ENCODE results near the gene MCTP1.
"Not testable (repeated sequence)": the region's sequence is repeated elsewhere in the genome, so short reads cannot be mapped to it uniquely, and the experiment has no call there.

GRCh38 chr5:94845696-94846095 lies 439.2 kb downstream of the MCTP1 start:
- TF ChIP-seq, protein P1, sequence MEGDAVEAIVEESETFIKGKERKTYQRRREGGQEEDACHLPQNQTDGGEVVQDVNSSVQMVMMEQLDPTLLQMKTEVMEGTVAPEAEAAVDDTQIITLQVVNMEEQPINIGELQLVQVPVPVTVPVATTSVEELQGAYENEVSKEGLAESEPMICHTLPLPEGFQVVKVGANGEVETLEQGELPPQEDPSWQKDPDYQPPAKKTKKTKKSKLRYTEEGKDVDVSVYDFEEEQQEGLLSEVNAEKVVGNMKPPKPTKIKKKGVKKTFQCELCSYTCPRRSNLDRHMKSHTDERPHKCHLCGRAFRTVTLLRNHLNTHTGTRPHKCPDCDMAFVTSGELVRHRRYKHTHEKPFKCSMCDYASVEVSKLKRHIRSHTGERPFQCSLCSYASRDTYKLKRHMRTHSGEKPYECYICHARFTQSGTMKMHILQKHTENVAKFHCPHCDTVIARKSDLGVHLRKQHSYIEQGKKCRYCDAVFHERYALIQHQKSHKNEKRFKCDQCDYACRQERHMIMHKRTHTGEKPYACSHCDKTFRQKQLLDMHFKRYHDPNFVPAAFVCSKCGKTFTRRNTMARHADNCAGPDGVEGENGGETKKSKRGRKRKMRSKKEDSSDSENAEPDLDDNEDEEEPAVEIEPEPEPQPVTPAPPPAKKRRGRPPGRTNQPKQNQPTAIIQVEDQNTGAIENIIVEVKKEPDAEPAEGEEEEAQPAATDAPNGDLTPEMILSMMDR (IDR thresholded peaks at IDR 0.05), result not testable (repeated sequence)
- TF ChIP-seq ZFX (IDR thresholded peaks at IDR 0.05; ENCODE audit: borderline replicate concordance), result not testable (repeated sequence)
